Heart left ventricle (tissue), 16 donors: Measurements from ENCODE around the gene PAX2. TPM values are rescaled to one million over a fixed set of nuclear protein-coding genes. Genes with fewer than 3 reads are reported as not detected.
A peak's percentile ranks its signal among the peaks of the same experiment; 100 is the strongest.

Experiments used
- ATAC-seq, 4 donors: fragments of 200-7000 bp; cut with Tn5 transposase; one replicate each; pipeline ENCODE4 v1.9.1; 2020 to 2022; ENCODE audit warnings: moderate library complexity in 4 of 4, mild to moderate bottlenecking in 3 of 4, moderate number of reproducible peaks in 1 of 4
- DNase-seq, 5 donors: peaks; one replicate each; pipeline ENCODE4 v3.0.0-alpha.2; 2020
- H3K27ac ChIP-seq, 12 donors: fragments of 200-600 bp; sonication (generic) in 4 of 12; one replicate each; pipeline versions ENCODE4 v1.5.0 to v1.8.0; 2016 to 2022; ENCODE audit warnings: mild to moderate bottlenecking in 2 of 12
- H3K27me3 ChIP-seq, 9 donors: fragments of 200-600 bp; sonication (generic) in 2 of 9; one replicate each; pipeline versions ENCODE4 v1.5.1 to v1.8.0; 2016 to 2022; ENCODE audit warnings: mild to moderate bottlenecking in 3 of 9
- H3K36me3 ChIP-seq, 9 donors: fragments of 200-600 bp; sonication (generic) in 2 of 9; one replicate each; pipeline versions ENCODE4 v1.5.0 to v1.8.0; 2018 to 2022; ENCODE audit warnings: mild to moderate bottlenecking in 2 of 9
- H3K4me1 ChIP-seq, 12 donors: fragments of 200-600 bp; sonication (generic) in 4 of 12; one replicate each; pipeline versions ENCODE4 v1.5.0 to v1.8.0; 2016 to 2022; ENCODE audit warnings: mild to moderate bottlenecking in 3 of 12
- H3K4me3 ChIP-seq, 12 donors: fragments of 200-600 bp; sonication (generic) in 4 of 12; one replicate each; pipeline versions ENCODE4 v1.5.0 to v1.8.0; 2017 to 2022; ENCODE audit warnings: mild to moderate bottlenecking in 9 of 12, moderate library complexity in 4 of 12
- H3K9me3 ChIP-seq, 12 donors: fragments of 200-600 bp; sonication (generic) in 4 of 12; one replicate each; pipeline versions ENCODE4 v1.5.0 to v1.8.0; 2016 to 2022; ENCODE audit warnings: mild to moderate bottlenecking in 1 of 12
- POLR2A ChIP-seq, 2 donors: fragments of 450-650 bp; IDR thresholded peaks; one replicate each; pipeline ENCODE4 v1.6.1; 2017; ENCODE audit warnings: antibody characterized with exemption in 2 of 2, mild to moderate bottlenecking in 2 of 2, moderate library complexity in 2 of 2
- WGBS, 4 donors: extraction: QIAGEN DNeasy Blood & Tissue Kit in 2 of 4; methylation state at CpG; one replicate each; pipeline versions ENCODE4 v1.1.5 to v1.1.7; 2013 to 2018; 5-methylcytosine and 5-hydroxymethylcytosine counted together
- intact Hi-C, 10 donors: fragments of 100-400 bp; cut with DNase I; formaldehyde crosslinking; loops; one replicate each; pipeline versions ENCODE4 v1.11.1 to v1.14.2; 2022
- polyA plus RNA-seq, 2 donors: library from polyadenylated mRNA; stranded (reverse); fragments of 200-250 nt; gene quantifications; one replicate each; pipeline ENCODE4 v1.2.3, GENCODE V29; 2013
- total RNA-seq, 9 donors: library from RNA; depleted of rRNA in 2 of 9; stranded (reverse); fragments of >200 nt in 2 of 9; fragmentation: NEBNext Ultra II Directional in 3 of 9; extraction: Animal tissue kit (Norgen Biotek cat#: 25700) in 3 of 9; gene quantifications; one replicate each; pipeline versions ENCODE4 v1.1.0 to v1.2.4, GENCODE V29; 2016 to 2023
- TF ChIP-seq, protein P1 (sequence below), 12 donors: fragments of 200-600 bp; sonication (generic) in 4 of 12; IDR thresholded peaks; one replicate each; pipeline versions ENCODE4 v1.5.0 to v1.8.0; 2018 to 2022; ENCODE audit warnings: antibody characterized with exemption in 12 of 12, mild to moderate bottlenecking in 5 of 12
- donor health status: ischemic (EF 13 %, LVEDD 7.1; RV severe dilation, severe dysfunction).
- donor health status: healthy with polysubstance abuse.
- donor health status: DM: no; HTN: yes; CAD: no.
- donor health status: DM: no; HTN: no; CAD: no.
- donor health status: ischemic (EF 25% LVEDD 6.9; RV normal size, moderate dysfunction).
- donor health status: ischemic (EF 25% LVEDD 5.7; RV mildly dilated, moderate dysfunction).
- donor health status: healthy.
- donor health status: DM: yes; HTN: yes; CAD: no.
- donor health status: ischemic (EF 35%, LVEDD 5.7; RV mildly dilated, moderate dysfunction).
- donor health status: nonischemic (EF 11% LVEDD 7.7; RV severe dilation, severe dysfunction).
- donor health status: DM: yes; HTN: yes; CAD: no.
- donor health status: PGD.
- donor health status: ischemic (EF 29% LVEDD 5.4; RV normal size, mild dysfunction).
- donor health status: nonischemic (EF 23%, LVEDD 6.1; RV moderate dilation, normal function).

Gene PAX2
- total and polyA plus RNA-seq, 11 donors: not detected

DNA sequence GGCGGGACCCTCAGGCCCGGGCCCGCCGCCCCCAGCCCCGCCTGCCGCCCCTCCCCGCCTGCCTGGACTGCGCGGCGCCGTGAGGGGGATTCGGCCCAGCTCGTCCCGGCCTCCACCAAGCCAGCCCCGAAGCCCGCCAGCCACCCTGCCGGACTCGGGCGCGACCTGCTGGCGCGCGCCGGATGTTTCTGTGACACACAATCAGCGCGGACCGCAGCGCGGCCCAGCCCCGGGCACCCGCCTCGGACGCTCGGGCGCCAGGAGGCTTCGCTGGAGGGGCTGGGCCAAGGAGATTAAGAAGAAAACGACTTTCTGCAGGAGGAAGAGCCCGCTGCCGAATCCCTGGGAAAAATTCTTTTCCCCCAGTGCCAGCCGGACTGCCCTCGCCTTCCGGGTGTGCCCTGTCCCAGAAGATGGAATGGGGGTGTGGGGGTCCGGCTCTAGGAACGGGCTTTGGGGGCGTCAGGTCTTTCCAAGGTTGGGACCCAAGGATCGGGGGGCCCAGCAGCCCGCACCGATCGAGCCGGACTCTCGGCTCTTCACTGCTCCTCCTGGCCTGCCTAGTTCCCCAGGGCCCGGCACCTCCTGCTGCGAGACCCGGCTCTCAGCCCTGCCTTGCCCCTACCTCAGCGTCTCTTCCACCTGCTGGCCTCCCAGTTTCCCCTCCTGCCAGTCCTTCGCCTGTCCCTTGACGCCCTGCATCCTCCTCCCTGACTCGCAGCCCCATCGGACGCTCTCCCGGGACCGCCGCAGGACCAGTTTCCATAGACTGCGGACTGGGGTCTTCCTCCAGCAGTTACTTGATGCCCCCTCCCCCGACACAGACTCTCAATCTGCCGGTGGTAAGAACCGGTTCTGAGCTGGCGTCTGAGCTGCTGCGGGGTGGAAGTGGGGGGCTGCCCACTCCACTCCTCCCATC, 82.7 kb downstream of the PAX2 start:
- no peak overlapping the region for H3K27ac ChIP-seq
- no peaks in the 10 kb centered on the region for H3K36me3 ChIP-seq
- intact Hi-C loops: no loop called here
- peaks cover 55 to 98% (median 86%) of the 10 kb centered on the region in 9 donors for H3K27me3 ChIP-seq
- H3K9me3 ChIP-seq: no peaks in the 10 kb centered on the region
- WGBS, 4 donors: 0 to 1% (median 1%) methylated on average over 30 to 69 of the region's 69 CpGs
- peak in 1 of 5 donors; percentile 70 for DNase-seq
- H3K4me3 ChIP-seq: peak overlapping the region; percentile 12 to 50 (median 41)
- peaks cover 7 to 43% (median 23%) of the 10 kb centered on the region in 12 donors for H3K4me1 ChIP-seq
- ATAC-seq: peak in 3 of 4 donors; percentile 55 to 74 (median 56)
- TF ChIP-seq POLR2A (IDR thresholded peaks at IDR 0.05): no peak
- TF ChIP-seq, protein P1, sequence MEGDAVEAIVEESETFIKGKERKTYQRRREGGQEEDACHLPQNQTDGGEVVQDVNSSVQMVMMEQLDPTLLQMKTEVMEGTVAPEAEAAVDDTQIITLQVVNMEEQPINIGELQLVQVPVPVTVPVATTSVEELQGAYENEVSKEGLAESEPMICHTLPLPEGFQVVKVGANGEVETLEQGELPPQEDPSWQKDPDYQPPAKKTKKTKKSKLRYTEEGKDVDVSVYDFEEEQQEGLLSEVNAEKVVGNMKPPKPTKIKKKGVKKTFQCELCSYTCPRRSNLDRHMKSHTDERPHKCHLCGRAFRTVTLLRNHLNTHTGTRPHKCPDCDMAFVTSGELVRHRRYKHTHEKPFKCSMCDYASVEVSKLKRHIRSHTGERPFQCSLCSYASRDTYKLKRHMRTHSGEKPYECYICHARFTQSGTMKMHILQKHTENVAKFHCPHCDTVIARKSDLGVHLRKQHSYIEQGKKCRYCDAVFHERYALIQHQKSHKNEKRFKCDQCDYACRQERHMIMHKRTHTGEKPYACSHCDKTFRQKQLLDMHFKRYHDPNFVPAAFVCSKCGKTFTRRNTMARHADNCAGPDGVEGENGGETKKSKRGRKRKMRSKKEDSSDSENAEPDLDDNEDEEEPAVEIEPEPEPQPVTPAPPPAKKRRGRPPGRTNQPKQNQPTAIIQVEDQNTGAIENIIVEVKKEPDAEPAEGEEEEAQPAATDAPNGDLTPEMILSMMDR (IDR thresholded peaks at IDR 0.05): peak in 3 of 12 donors; percentile 8 to 23 (median 20)

DNA sequence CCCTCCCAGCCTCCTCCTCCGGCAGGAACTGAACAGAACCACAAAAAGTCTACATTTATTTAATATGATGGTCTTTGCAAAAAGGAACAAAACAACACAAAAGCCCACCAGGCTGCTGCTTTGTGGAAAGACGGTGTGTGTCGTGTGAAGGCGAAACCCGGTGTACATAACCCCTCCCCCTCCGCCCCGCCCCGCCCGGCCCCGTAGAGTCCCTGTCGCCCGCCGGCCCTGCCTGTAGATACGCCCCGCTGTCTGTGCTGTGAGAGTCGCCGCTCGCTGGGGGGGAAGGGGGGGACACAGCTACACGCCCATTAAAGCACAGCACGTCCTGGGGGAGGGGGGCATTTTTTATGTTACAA, 83.3 kb downstream of the PAX2 start:
- Histone ChIP-seq H3K4me3 (peak overlapping the region; percentile 12 to 50 (median 41)), H3K27me3 (peaks cover 55 to 96% (median 81%) of the 10 kb centered on the region in 9 donors), H3K9me3 (no peaks in the 10 kb centered on the region), H3K4me1 (peaks cover 7 to 43% (median 23%) of the 10 kb centered on the region in 12 donors), H3K27ac (no peak overlapping the region), H3K36me3 (no peaks in the 10 kb centered on the region)
- DNase-seq (no peak), ATAC-seq (peak in 1 of 4 donors; percentile 49)
- no peak for TF ChIP-seq POLR2A (IDR thresholded peaks at IDR 0.05)
- TF ChIP-seq, protein P1 (IDR thresholded peaks at IDR 0.05): no peak
- 0 to 2% (median 1%) methylated on average over 9 to 20 of the region's 20 CpGs for WGBS, 4 donors
- intact Hi-C loops: no loop called here

DNA sequence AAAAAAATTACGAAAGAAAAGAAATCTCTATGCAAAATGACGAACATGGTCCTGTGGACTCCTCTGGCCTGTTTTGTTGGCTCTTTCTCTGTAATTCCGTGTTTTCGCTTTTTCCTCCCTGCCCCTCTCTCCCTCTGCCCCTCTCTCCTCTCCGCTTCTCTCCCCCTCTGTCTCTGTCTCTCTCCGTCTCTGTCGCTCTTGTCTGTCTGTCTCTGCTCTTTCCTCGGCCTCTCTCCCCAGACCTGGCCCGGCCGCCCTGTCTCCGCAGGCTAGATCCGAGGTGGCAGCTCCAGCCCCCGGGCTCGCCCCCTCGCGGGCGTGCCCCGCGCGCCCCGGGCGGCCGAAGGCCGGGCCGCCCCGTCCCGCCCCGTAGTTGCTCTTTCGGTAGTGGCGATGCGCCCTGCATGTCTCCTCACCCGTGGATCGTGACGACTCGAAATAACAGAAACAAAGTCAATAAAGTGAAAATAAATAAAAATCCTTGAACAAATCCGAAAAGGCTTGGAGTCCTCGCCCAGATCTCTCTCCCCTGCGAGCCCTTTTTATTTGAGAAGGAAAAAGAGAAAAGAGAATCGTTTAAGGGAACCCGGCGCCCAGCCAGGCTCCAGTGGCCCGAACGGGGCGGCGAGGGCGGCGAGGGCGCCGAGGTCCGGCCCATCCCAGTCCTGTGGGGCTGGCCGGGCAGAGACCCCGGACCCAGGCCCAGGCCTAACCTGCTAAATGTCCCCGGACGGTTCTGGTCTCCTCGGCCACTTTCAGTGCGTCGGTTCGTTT, 83.9 kb downstream of the PAX2 start:
- Histone ChIP-seq H3K36me3 (no peaks in the 10 kb centered on the region), H3K27ac (no peak overlapping the region), H3K4me3 (peak overlapping the region; percentile 12 to 50 (median 41)), H3K9me3 (no peaks in the 10 kb centered on the region), H3K4me1 (peaks cover 7 to 43% (median 23%) of the 10 kb centered on the region in 12 donors), H3K27me3 (peaks cover 55 to 98% (median 77%) of the 10 kb centered on the region in 9 donors)
- intact Hi-C loops: no loop called here
- ATAC-seq: no peak
- TF ChIP-seq POLR2A (IDR thresholded peaks at IDR 0.05): no peak
- TF ChIP-seq, protein P1 (IDR thresholded peaks at IDR 0.05): peak in 1 of 12 donors; percentile 4
- 3 to 6% (median 5%) methylated on average over 57 to 58 of the region's 58 CpGs for WGBS, 4 donors
- DNase-seq: no peak
